HepG2 (cell line): Measurements from ENCODE around the gene STOML2. TPM values are rescaled to one million over a fixed set of nuclear protein-coding genes. Genes with fewer than 3 reads are reported as not detected.
A peak's percentile ranks its signal among the peaks of the same experiment; 100 is the strongest.

Experiments
- CCDC6 ChIP-seq: sonication (generic); formaldehyde crosslinking; IDR thresholded peaks from 2 replicates; pipeline ENCODE4 v1.8.1; 2022; ENCODE audit warnings: mild to moderate bottlenecking, missing genetic modification reagents, moderate library complexity
- GABPA ChIP-seq, 2 experiments: IDR thresholded peaks; 2 replicates each; pipeline ENCODE4 v1.6.1; 2011 to 2016; ENCODE audit warnings: low read depth in 2 of 2, low read length in 1 of 2, missing biosample characterization in 1 of 2, missing genetic modification characterization in 1 of 2
- HOXA9 ChIP-seq: sonication (generic); formaldehyde crosslinking; IDR thresholded peaks from 2 replicates; pipeline ENCODE4 v1.8.1; 2022; ENCODE audit warnings: missing genetic modification reagents, mild to moderate bottlenecking, moderate library complexity, borderline replicate concordance
- RFXAP ChIP-seq: sonication (generic); formaldehyde crosslinking; IDR thresholded peaks from 2 replicates; pipeline ENCODE4 v1.4.0; 2020; ENCODE audit warnings: missing genetic modification reagents, borderline replicate concordance
- ZNF335 ChIP-seq: sonication (generic); formaldehyde crosslinking; IDR thresholded peaks from 2 replicates; pipeline ENCODE4 v1.4.0; 2020; ENCODE audit warnings: missing genetic modification reagents
- ZNF570 ChIP-seq: sonication (generic); formaldehyde crosslinking; IDR thresholded peaks from 2 replicates; pipeline ENCODE4 v1.4.0; 2020; ENCODE audit warnings: mild to moderate bottlenecking, missing genetic modification reagents, borderline replicate concordance
- ZNF713 ChIP-seq: sonication (generic); formaldehyde crosslinking; IDR thresholded peaks from 2 replicates; pipeline ENCODE4 v1.4.0; 2020; ENCODE audit warnings: mild to moderate bottlenecking, missing genetic modification reagents
- polyA plus RNA-seq, 8 experiments: library from polyadenylated mRNA; depleted of rRNA in 3 of 8; stranded (reverse) in 7 of 8; unstranded in 1 of 8; fragments of >200 nt; fragmentation: Illumina TruSeq in 4 of 8; extraction: Trizol in 4 of 8; gene quantifications; 2 replicates each; pipeline versions ENCODE4 v1.2.1 to v1.2.3, GENCODE V29; 2011 to 2016; ENCODE audit warnings: low read depth in 4 of 8, missing spikeins in 1 of 8, mixed read lengths in 1 of 8; ENCODE audit not compliant: insufficient read depth in 1 of 8
- total RNA-seq, 5 experiments: library from RNA; depleted of rRNA; stranded (reverse); fragments of >200 nt; fragmentation: Illumina TruSeq; extraction: Trizol; gene quantifications; 2 replicates each; pipeline ENCODE4 v1.2.3, GENCODE V29; 2016; ENCODE audit warnings: low read depth in 1 of 5
- TF ChIP-seq, protein P1 (sequence below): sonication (generic); formaldehyde crosslinking; IDR thresholded peaks from 2 replicates; pipeline ENCODE4 v1.8.1; 2023; ENCODE audit warnings: mild to moderate bottlenecking, moderate library complexity, missing genetic modification reagents
- TF ChIP-seq, protein P2 (sequence below): sonication (generic); formaldehyde crosslinking; IDR thresholded peaks from 2 replicates; pipeline ENCODE4 v1.4.0; 2020; ENCODE audit warnings: missing genetic modification reagents, borderline replicate concordance
- TF ChIP-seq, protein P3 (sequence below): sonication (generic); formaldehyde crosslinking; IDR thresholded peaks from 2 replicates; pipeline ENCODE4 v1.4.0; 2020; ENCODE audit warnings: missing genetic modification reagents
- TF ChIP-seq, protein P4 (sequence below): sonication (generic); formaldehyde crosslinking; IDR thresholded peaks from 2 replicates; pipeline ENCODE4 v1.5.0; 2020; ENCODE audit warnings: missing genetic modification reagents, mild to moderate bottlenecking, borderline replicate concordance
- TF ChIP-seq, protein P5 (sequence below): IDR thresholded peaks from 2 replicates; pipeline ENCODE4 v1.6.1; 2012; ENCODE audit warnings: low read depth, low read length, improper control_type of control experiment
- TF ChIP-seq, protein P6 (sequence below): IDR thresholded peaks from 2 replicates; pipeline ENCODE4 v1.6.1; 2012; ENCODE audit warnings: low read length, improper control_type of control experiment

STOML2 gene
- total and polyA plus RNA-seq, 2 of the 13 experiments (the other 11 are each of a cell fraction or from before 2014, with no cell fraction given) = 245 to 250 TPM

DNA sequence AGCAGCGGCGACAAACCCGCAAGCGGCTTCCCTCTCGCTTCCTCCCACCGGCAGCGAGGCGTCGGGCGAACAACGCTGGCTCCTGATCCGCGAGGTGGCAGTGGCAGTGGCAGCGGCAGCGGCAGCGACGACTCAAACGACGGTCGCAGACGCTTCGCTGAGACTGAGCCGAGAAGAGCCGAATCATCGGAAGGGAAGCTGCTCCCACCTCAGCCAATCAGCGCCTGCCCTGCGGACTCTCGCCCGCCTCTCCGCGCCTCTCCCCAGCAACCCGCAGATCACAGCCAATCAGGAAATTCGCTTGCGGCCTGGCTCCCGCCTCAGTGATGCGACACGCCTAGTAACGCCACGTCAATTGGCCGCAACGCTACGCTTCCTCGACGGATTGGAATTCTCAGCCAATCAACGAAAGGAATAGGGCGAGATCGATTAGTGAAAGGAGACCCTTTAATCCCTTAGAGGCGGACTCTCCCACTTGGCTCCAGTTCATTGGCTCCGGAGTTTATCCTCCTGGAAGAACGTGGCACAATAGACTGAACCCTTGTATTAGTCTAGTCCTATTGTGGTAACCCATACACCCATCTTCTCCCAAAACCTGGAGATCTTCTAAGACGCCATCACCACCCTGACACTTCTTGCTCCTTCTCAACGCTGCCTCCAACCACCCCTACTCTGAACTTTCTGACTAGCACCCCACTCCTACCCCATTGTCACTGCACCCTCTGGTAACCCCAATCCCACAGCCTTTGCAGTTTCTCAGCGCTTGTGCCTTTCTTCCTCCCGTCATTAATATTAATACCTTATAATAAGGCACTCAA is 30.3 kb downstream of the STOML2 start, which contains the start of gene VCP (continued):
- TF ChIP-seq HOXA9 (CRISPR knock-in tag) (no peak; the same call in 1 of the 2 replicates), GABPA (IDR thresholded peaks at IDR 0.05; ENCODE audit: low read depth, low read length) (no peak), GABPA (CRISPR knock-in tag; IDR thresholded peaks at IDR 0.05; ENCODE audit: low read depth) (peak; percentile 71; the same call in 1 of the 2 replicates), ZNF335 (CRISPR knock-in tag) (no peak), RFXAP (CRISPR knock-in tag) (peak; percentile 100), ZNF570 (CRISPR knock-in tag) (no peak), CCDC6 (CRISPR knock-in tag) (no peak), ZNF713 (CRISPR knock-in tag) (no peak)
- TF ChIP-seq, protein P1, sequence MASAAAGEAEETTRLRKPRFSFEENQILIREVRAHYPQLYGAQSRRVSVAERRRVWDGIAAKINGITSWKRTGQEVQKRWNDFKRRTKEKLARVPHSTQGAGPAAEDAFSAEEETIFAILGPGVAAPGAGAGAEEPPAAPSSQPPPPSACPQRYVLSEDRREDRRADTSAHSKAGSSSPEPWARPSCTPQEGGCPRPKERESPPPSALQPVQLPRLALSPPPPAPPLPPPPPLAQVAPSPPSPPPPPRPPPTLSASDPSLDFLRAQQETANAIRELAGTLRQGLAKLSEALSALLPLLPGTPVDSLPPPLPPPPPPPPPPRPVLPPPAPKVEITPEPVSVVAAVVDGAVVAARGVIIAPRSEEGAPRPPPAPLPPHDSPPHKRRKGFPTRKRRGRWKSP (CRISPR knock-in tag) = 0 out of 2 replicates have a peak, but pooled peaks have one; percentile 14
- TF ChIP-seq, protein P2, sequence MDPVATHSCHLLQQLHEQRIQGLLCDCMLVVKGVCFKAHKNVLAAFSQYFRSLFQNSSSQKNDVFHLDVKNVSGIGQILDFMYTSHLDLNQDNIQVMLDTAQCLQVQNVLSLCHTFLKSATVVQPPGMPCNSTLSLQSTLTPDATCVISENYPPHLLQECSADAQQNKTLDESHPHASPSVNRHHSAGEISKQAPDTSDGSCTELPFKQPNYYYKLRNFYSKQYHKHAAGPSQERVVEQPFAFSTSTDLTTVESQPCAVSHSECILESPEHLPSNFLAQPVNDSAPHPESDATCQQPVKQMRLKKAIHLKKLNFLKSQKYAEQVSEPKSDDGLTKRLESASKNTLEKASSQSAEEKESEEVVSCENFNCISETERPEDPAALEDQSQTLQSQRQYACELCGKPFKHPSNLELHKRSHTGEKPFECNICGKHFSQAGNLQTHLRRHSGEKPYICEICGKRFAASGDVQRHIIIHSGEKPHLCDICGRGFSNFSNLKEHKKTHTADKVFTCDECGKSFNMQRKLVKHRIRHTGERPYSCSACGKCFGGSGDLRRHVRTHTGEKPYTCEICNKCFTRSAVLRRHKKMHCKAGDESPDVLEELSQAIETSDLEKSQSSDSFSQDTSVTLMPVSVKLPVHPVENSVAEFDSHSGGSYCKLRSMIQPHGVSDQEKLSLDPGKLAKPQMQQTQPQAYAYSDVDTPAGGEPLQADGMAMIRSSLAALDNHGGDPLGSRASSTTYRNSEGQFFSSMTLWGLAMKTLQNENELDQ (CRISPR knock-in tag) = no peak
- TF ChIP-seq, protein P3, sequence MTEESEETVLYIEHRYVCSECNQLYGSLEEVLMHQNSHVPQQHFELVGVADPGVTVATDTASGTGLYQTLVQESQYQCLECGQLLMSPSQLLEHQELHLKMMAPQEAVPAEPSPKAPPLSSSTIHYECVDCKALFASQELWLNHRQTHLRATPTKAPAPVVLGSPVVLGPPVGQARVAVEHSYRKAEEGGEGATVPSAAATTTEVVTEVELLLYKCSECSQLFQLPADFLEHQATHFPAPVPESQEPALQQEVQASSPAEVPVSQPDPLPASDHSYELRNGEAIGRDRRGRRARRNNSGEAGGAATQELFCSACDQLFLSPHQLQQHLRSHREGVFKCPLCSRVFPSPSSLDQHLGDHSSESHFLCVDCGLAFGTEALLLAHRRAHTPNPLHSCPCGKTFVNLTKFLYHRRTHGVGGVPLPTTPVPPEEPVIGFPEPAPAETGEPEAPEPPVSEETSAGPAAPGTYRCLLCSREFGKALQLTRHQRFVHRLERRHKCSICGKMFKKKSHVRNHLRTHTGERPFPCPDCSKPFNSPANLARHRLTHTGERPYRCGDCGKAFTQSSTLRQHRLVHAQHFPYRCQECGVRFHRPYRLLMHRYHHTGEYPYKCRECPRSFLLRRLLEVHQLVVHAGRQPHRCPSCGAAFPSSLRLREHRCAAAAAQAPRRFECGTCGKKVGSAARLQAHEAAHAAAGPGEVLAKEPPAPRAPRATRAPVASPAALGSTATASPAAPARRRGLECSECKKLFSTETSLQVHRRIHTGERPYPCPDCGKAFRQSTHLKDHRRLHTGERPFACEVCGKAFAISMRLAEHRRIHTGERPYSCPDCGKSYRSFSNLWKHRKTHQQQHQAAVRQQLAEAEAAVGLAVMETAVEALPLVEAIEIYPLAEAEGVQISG (CRISPR knock-in tag) = peak; percentile 16; the same call in 1 of the 2 replicates
- TF ChIP-seq, protein P4, sequence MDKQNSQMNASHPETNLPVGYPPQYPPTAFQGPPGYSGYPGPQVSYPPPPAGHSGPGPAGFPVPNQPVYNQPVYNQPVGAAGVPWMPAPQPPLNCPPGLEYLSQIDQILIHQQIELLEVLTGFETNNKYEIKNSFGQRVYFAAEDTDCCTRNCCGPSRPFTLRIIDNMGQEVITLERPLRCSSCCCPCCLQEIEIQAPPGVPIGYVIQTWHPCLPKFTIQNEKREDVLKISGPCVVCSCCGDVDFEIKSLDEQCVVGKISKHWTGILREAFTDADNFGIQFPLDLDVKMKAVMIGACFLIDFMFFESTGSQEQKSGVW (CRISPR knock-in tag) = no peak
- TF ChIP-seq, protein P5, sequence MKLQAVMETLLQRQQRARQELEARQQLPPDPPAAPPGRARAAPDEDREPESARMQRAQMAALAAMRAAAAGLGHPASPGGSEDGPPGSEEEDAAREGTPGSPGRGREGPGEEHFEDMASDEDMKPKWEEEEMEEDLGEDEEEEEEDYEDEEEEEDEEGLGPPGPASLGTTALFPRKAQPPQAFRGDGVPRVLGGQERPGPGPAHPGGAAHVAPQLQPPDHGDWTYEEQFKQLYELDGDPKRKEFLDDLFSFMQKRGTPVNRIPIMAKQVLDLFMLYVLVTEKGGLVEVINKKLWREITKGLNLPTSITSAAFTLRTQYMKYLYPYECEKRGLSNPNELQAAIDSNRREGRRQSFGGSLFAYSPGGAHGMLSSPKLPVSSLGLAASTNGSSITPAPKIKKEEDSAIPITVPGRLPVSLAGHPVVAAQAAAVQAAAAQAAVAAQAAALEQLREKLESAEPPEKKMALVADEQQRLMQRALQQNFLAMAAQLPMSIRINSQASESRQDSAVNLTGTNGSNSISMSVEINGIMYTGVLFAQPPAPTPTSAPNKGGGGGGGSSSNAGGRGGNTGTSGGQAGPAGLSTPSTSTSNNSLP = 0 out of 2 replicates have a peak, but pooled peaks have one; percentile 35
- TF ChIP-seq, protein P6, sequence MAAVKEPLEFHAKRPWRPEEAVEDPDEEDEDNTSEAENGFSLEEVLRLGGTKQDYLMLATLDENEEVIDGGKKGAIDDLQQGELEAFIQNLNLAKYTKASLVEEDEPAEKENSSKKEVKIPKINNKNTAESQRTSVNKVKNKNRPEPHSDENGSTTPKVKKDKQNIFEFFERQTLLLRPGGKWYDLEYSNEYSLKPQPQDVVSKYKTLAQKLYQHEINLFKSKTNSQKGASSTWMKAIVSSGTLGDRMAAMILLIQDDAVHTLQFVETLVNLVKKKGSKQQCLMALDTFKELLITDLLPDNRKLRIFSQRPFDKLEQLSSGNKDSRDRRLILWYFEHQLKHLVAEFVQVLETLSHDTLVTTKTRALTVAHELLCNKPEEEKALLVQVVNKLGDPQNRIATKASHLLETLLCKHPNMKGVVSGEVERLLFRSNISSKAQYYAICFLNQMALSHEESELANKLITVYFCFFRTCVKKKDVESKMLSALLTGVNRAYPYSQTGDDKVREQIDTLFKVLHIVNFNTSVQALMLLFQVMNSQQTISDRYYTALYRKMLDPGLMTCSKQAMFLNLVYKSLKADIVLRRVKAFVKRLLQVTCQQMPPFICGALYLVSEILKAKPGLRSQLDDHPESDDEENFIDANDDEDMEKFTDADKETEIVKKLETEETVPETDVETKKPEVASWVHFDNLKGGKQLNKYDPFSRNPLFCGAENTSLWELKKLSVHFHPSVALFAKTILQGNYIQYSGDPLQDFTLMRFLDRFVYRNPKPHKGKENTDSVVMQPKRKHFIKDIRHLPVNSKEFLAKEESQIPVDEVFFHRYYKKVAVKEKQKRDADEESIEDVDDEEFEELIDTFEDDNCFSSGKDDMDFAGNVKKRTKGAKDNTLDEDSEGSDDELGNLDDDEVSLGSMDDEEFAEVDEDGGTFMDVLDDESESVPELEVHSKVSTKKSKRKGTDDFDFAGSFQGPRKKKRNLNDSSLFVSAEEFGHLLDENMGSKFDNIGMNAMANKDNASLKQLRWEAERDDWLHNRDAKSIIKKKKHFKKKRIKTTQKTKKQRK = peak; percentile 67
